HepG2 (cell line): ENCODE results near the gene CBLC. TPM values are rescaled to one million over a fixed set of nuclear protein-coding genes. Genes with fewer than 3 reads are reported as not detected.

Experiments
- ATAC-seq: fragments of 200-7000 bp; cut with Tn5 transposase; 3 replicates; pipeline ENCODE4 v1.9.1; 2020; ENCODE audit warnings: mild to moderate bottlenecking, moderate library complexity
- BruUV-seq: library from RNA; stranded (reverse); fragments of 400-500 nt; replicated peaks from 2 replicates; lab custom pipeline; 2021; lab: Mats Ljungman, UMichigan
- CTCF ChIA-PET: fragments of 300-600 bp; formaldehyde crosslinking; extraction: SDS; loops from one replicate; lab custom pipeline; 2021; ENCODE audit warnings: low total read pairs, inconsistent platforms, low intra/inter-chr PET ratio; lab: Yijun Ruan, JAX
- POLR2A ChIA-PET: fragments of 350-600 bp; sonication (Branson Sonifier 250); formaldehyde crosslinking; loops from one replicate; lab custom pipeline; 2020; ENCODE audit warnings: antibody characterized with exemption, inconsistent platforms; lab: Yijun Ruan, JAX
- DNase-seq: peaks from one replicate; pipeline ENCODE4 v3.0.0-alpha.2; 2015; ENCODE audit warnings: low spot score
- FAIRE-seq: peaks from 3 replicates; lab custom pipeline; 2011; peaks lifted over from hg19 to GRCh38; lab: Jason Lieb, UNC
- H2AFZ ChIP-seq: one replicate; pipeline ENCODE4 v1.6.1; 2011; ENCODE audit warnings: low read length, inconsistent platforms
- H3K27ac ChIP-seq: fragments of 300-600 bp; 3 replicates; pipeline ENCODE4 v1.8.0; 2011; ENCODE audit warnings: mixed run types, mild to moderate bottlenecking, mixed read lengths, low read length, inconsistent platforms; ENCODE audit not compliant: insufficient read depth; ENCODE audit errors: extremely low read length
- H3K27me3 ChIP-seq, 2 experiments: fragments of 200-600 bp in 1 of 2; 2 replicates in 1 of 2; 3 replicates in 1 of 2; pipeline versions ENCODE4 v1.6.0 to v1.8.0; 2011; ENCODE audit warnings: low read length in 2 of 2, mild to moderate bottlenecking in 2 of 2, moderate library complexity in 2 of 2, inconsistent platforms in 1 of 2; ENCODE audit not compliant: insufficient read depth in 2 of 2, control insufficient read depth in 1 of 2
- H3K36me3 ChIP-seq, 2 experiments: fragments of 200-600 bp in 1 of 2; replicated peaks in 1 of 2; 2 replicates in 1 of 2; 3 replicates in 1 of 2; pipeline versions ENCODE4 v1.5.1 to v1.8.0; 2011; ENCODE audit warnings: low read length in 2 of 2, inconsistent platforms in 1 of 2; ENCODE audit not compliant: insufficient read depth in 2 of 2, control insufficient read depth in 1 of 2
- H3K4me1 ChIP-seq: 2 replicates; pipeline ENCODE4 v1.5.1; 2012; ENCODE audit warnings: low read length, inconsistent platforms; ENCODE audit not compliant: insufficient read depth
- H3K4me2 ChIP-seq: 2 replicates; pipeline ENCODE4 v1.6.0; 2011; ENCODE audit warnings: low read depth, low read length, inconsistent platforms
- H3K4me3 ChIP-seq, 3 experiments: fragments of 200-600 bp in 1 of 3; sonication (generic), shearing (Covaris generic) in 1 of 3; replicated peaks in 1 of 3; 2 replicates each; pipeline ENCODE4 v1.5.1; 2011 to 2016; ENCODE audit warnings: low read length in 3 of 3, inconsistent platforms in 2 of 3, low read depth in 2 of 3, mild to moderate bottlenecking in 2 of 3, control low read depth in 1 of 3, mixed read lengths in 1 of 3; ENCODE audit not compliant: insufficient read depth in 1 of 3
- H3K79me2 ChIP-seq: one replicate; pipeline ENCODE4 v1.6.1; 2011; ENCODE audit warnings: low read length, inconsistent platforms; ENCODE audit not compliant: insufficient read depth
- H3K9ac ChIP-seq: 2 replicates; pipeline ENCODE4 v1.6.0; 2011; ENCODE audit warnings: mild to moderate bottlenecking, low read depth, low read length, inconsistent platforms; ENCODE audit not compliant: insufficient read depth
- H3K9me3 ChIP-seq: 2 replicates; pipeline ENCODE4 v1.5.1; 2012; ENCODE audit warnings: mild to moderate bottlenecking, low read length
- H4K20me1 ChIP-seq: 2 replicates; pipeline ENCODE4 v1.6.0; 2011; ENCODE audit warnings: inconsistent platforms, mild to moderate bottlenecking, low read length, moderate library complexity; ENCODE audit not compliant: insufficient read depth
- AHR ChIP-seq: IDR thresholded peaks from 2 replicates; pipeline ENCODE4 v1.6.1; 2018; ENCODE audit warnings: missing genetic modification reagents, missing compliant biosample characterization
- ARNT ChIP-seq: fragments of 450-650 bp; IDR thresholded peaks from 2 replicates; pipeline ENCODE4 v1.6.1; 2017
- EEA1 ChIP-seq: sonication (generic); formaldehyde crosslinking; IDR thresholded peaks from 2 replicates; pipeline ENCODE4 v1.5.1; 2020; ENCODE audit warnings: mild to moderate bottlenecking, missing genetic modification reagents, borderline replicate concordance
- MZF1 ChIP-seq: sonication (generic); formaldehyde crosslinking; IDR thresholded peaks from 2 replicates; pipeline ENCODE4 v1.8.1; 2023; ENCODE audit warnings: mild to moderate bottlenecking, missing genetic modification reagents, borderline replicate concordance
- RBFOX2 ChIP-seq: fragments of 200-400 bp; formaldehyde crosslinking; IDR thresholded peaks from 2 replicates; pipeline ENCODE4 v1.6.1; 2017; ENCODE audit warnings: low read depth, mild to moderate bottlenecking, low read length
- SMAD1 ChIP-seq: sonication (generic); formaldehyde crosslinking; IDR thresholded peaks from 2 replicates; pipeline ENCODE4 v1.4.0; 2020; ENCODE audit warnings: missing genetic modification reagents, low read depth, mild to moderate bottlenecking, borderline replicate concordance
- YY1 ChIP-seq: IDR thresholded peaks from 2 replicates; pipeline ENCODE4 v1.6.1; 2011; ENCODE audit warnings: low read length, low read depth, moderate library complexity, mild to moderate bottlenecking; ENCODE audit not compliant: insufficient read depth, insufficient replicate concordance
- ZMYM3 ChIP-seq: sonication (generic); formaldehyde crosslinking; IDR thresholded peaks from 2 replicates; pipeline ENCODE4 v1.5.1; 2020; ENCODE audit warnings: mild to moderate bottlenecking, missing genetic modification reagents
- ZNF230 ChIP-seq: sonication (generic); formaldehyde crosslinking; IDR thresholded peaks from 2 replicates; pipeline ENCODE4 v1.4.0; 2020; ENCODE audit warnings: mild to moderate bottlenecking, missing genetic modification reagents
- ZNF234 ChIP-seq: sonication (generic); formaldehyde crosslinking; conservative IDR thresholded peaks from 2 replicates; pipeline ENCODE4 v1.5.1; 2020; ENCODE audit warnings: mild to moderate bottlenecking, missing genetic modification reagents
- ZNF331 ChIP-seq: sonication (generic); formaldehyde crosslinking; IDR thresholded peaks from 2 replicates; pipeline ENCODE4 v1.4.0; 2020; ENCODE audit warnings: missing genetic modification reagents
- ZNF333 ChIP-seq: sonication (generic); formaldehyde crosslinking; IDR thresholded peaks from 2 replicates; pipeline ENCODE4 v1.4.0; 2020; ENCODE audit warnings: mild to moderate bottlenecking, missing genetic modification reagents, borderline replicate concordance
- ZNF33A ChIP-seq: sonication (generic); formaldehyde crosslinking; IDR thresholded peaks from 2 replicates; pipeline ENCODE4 v1.5.1; 2020; ENCODE audit warnings: missing genetic modification reagents, mild to moderate bottlenecking, moderate library complexity, borderline replicate concordance
- ZNF33B ChIP-seq: sonication (generic); formaldehyde crosslinking; IDR thresholded peaks from 2 replicates; pipeline ENCODE4 v1.5.1; 2020; ENCODE audit warnings: mild to moderate bottlenecking, missing genetic modification reagents
- ZNF343 ChIP-seq: sonication (generic); formaldehyde crosslinking; IDR thresholded peaks from 2 replicates; pipeline ENCODE4 v1.4.0; 2020; ENCODE audit warnings: mild to moderate bottlenecking, missing genetic modification reagents
- ZNF354B ChIP-seq: sonication (generic); formaldehyde crosslinking; IDR thresholded peaks from 2 replicates; pipeline ENCODE4 v1.8.0; 2022; ENCODE audit warnings: mild to moderate bottlenecking, missing genetic modification reagents
- ZNF503 ChIP-seq: sonication (generic); formaldehyde crosslinking; IDR thresholded peaks from 2 replicates; pipeline ENCODE4 v1.4.0; 2020; ENCODE audit warnings: missing genetic modification reagents
- ZNF878 ChIP-seq: sonication (generic); formaldehyde crosslinking; IDR thresholded peaks from 2 replicates; pipeline ENCODE4 v1.8.1; 2023; ENCODE audit warnings: mild to moderate bottlenecking, missing genetic modification reagents, moderate library complexity
- ZSCAN12 ChIP-seq: sonication (generic); formaldehyde crosslinking; IDR thresholded peaks from 2 replicates; pipeline ENCODE4 v1.9.0; 2021; ENCODE audit warnings: mild to moderate bottlenecking, missing genetic modification reagents
- WGBS: methylation state at CpG from one replicate; pipeline ENCODE4 v1.1.6; 2017; ENCODE audit warnings: low lambda C conversion rate; 5-methylcytosine and 5-hydroxymethylcytosine counted together
- in situ Hi-C: cut with HindIII; loops from 2 replicates; pipeline ENCODE4 v1.10.0; 2017; ENCODE audit warnings: low pct_unique_long_range_greater_than_20kb; ENCODE audit not compliant: extremely low pct_ligation_motif_present
- intact Hi-C: fragments of 100-400 bp; cut with micrococcal nuclease; formaldehyde crosslinking; loops from one replicate; pipeline ENCODE4 v1.10.0; 2022; ENCODE audit not compliant: unreplicated experiment
- polyA plus RNA-seq, 8 experiments: library from polyadenylated mRNA; depleted of rRNA in 3 of 8; stranded (reverse) in 7 of 8; unstranded in 1 of 8; fragments of >200 nt; fragmentation: Illumina TruSeq in 4 of 8; extraction: Trizol in 4 of 8; gene quantifications; 2 replicates each; pipeline versions ENCODE4 v1.2.1 to v1.2.3, GENCODE V29; 2011 to 2016; ENCODE audit warnings: low read depth in 4 of 8, missing spikeins in 1 of 8, mixed read lengths in 1 of 8; ENCODE audit not compliant: insufficient read depth in 1 of 8
- total RNA-seq, 5 experiments: library from RNA; depleted of rRNA; stranded (reverse); fragments of >200 nt; fragmentation: Illumina TruSeq; extraction: Trizol; gene quantifications; 2 replicates each; pipeline ENCODE4 v1.2.3, GENCODE V29; 2016; ENCODE audit warnings: low read depth in 1 of 5

The CBLC gene
- total and polyA plus RNA-seq, 2 of the 13 experiments (the other 11 are each of a cell fraction or from before 2014, with no cell fraction given): 1.8 to 2.6 TPM

DNA sequence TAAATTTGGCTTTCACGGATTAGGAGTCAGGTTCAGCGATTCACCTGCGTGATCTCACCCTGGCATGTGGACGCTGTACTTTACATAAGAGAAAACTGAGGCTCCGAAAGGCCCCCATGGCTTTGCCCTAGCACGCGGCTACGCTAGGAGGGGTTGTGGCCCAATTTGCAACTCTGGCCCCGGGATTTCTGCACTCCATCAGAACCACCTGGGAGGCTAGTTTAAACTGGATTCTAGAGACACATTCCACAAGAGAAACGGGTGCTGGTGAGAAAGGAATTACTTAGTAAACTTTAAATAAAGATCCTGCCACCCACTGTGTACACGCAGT, 23.0 kb upstream of the CBLC start:
- no peak overlapping the region for H3K4me2 ChIP-seq
- H3K4me1 ChIP-seq: peaks cover 55% of the 10 kb centered on the region
- BruUV-seq: no TSS peak
- peaks cover 9 to 24% of the 10 kb centered on the region in 2 experiments; a peak in 4 of 5 replicates for H3K36me3 ChIP-seq
- no peaks in the 10 kb centered on the region for H4K20me1 ChIP-seq
- ATAC-seq (no peak), FAIRE-seq (no peak), DNase-seq (no peak)
- 94% methylated on average over 11 of the region's 11 CpGs for WGBS
- TF ChIP-seq RBFOX2: peak; percentile 41; the same call in 1 of the 2 replicates
- TF ChIP-seq ARNT: no peak
- intact Hi-C loops: no loop called here
- H2AFZ ChIP-seq: no peak overlapping the region
- POLR2A ChIA-PET: interaction anchor here (1.1 to 2.1 kb wide), 4 partner anchors 11 to 60 kb away, joined by 3 to 7 read pairs (median 6); no protein-coding TSS in a partner anchor
- in situ Hi-C loops: loop anchor here (5.0 kb wide), 1 partner anchor 32 kb away; no protein-coding TSS in a partner anchor
- H3K27ac ChIP-seq: no peak overlapping the region
- no peak overlapping the region for H3K9ac ChIP-seq
- CTCF ChIA-PET: no interaction called here
- H3K9me3 ChIP-seq: no peaks in the 10 kb centered on the region
- H3K79me2 ChIP-seq: peaks cover 7% of the 10 kb centered on the region
- H3K27me3 ChIP-seq: no peaks in the 10 kb centered on the region
- H3K4me3 ChIP-seq: no peak overlapping the region

GRCh38 chr19:44755219-44755618, 22.5 kb upstream of the CBLC start:
- Histone ChIP-seq H3K27me3 (no peaks in the 10 kb centered on the region), H3K36me3 (peaks cover 12 to 26% of the 10 kb centered on the region in 2 experiments; a peak in 4 of 5 replicates), H3K9me3 (no peaks in the 10 kb centered on the region), H3K4me2 (no peak overlapping the region), H3K4me1 (peaks cover 50% of the 10 kb centered on the region), H4K20me1 (no peaks in the 10 kb centered on the region), H3K9ac (no peak overlapping the region), H2AFZ (no peak overlapping the region), H3K4me3 (no peak overlapping the region), H3K27ac (no peak overlapping the region), H3K79me2 (peaks cover 4% of the 10 kb centered on the region)
- no peak for FAIRE-seq
- no peak for DNase-seq
- WGBS: 100% methylated on average over 3 of the region's 4 CpGs
- intact Hi-C loops: no loop called here
- POLR2A ChIA-PET: interaction anchor here (1.1 to 1.4 kb wide), 3 partner anchors 10 to 60 kb away, joined by 3 to 6 read pairs (median 5); no protein-coding TSS in a partner anchor
- in situ Hi-C loops: loop anchor here (5.0 kb wide), 1 partner anchor 33 kb away; no protein-coding TSS in a partner anchor
- no peak for ATAC-seq
- CTCF ChIA-PET: no interaction called here
- no TSS peak for BruUV-seq
- TF ChIP-seq ZNF333 (no peak), ZNF503 (no peak), ZMYM3 (CRISPR knock-in tag) (no peak), ZNF331 (CRISPR knock-in tag) (no peak), ZNF878 (CRISPR knock-in tag) (no peak), SMAD1 (CRISPR knock-in tag) (no peak), ZNF230 (CRISPR knock-in tag) (no peak), ZNF354B (no peak), ZNF234 (CRISPR knock-in tag) (no peak), ZNF33B (CRISPR knock-in tag) (no peak), MZF1 (CRISPR knock-in tag) (no peak), EEA1 (CRISPR knock-in tag) (no peak), AHR (CRISPR knock-in tag) (no peak), YY1 (no peak), ZNF33A (CRISPR knock-in tag) (no peak), ZNF343 (no peak), ZSCAN12 (CRISPR knock-in tag) (no peak)
